AML-193 (cell line): ENCODE measurements around the gene RHOD.
A peak's percentile ranks its signal among the peaks of the same experiment; 100 is the strongest.

Source experiments
- DNase-seq, 2 experiments: peaks; one replicate each; lab custom pipeline; 2025; lab: John Stamatoyannopoulos, UW

The RHOD gene

DNA sequence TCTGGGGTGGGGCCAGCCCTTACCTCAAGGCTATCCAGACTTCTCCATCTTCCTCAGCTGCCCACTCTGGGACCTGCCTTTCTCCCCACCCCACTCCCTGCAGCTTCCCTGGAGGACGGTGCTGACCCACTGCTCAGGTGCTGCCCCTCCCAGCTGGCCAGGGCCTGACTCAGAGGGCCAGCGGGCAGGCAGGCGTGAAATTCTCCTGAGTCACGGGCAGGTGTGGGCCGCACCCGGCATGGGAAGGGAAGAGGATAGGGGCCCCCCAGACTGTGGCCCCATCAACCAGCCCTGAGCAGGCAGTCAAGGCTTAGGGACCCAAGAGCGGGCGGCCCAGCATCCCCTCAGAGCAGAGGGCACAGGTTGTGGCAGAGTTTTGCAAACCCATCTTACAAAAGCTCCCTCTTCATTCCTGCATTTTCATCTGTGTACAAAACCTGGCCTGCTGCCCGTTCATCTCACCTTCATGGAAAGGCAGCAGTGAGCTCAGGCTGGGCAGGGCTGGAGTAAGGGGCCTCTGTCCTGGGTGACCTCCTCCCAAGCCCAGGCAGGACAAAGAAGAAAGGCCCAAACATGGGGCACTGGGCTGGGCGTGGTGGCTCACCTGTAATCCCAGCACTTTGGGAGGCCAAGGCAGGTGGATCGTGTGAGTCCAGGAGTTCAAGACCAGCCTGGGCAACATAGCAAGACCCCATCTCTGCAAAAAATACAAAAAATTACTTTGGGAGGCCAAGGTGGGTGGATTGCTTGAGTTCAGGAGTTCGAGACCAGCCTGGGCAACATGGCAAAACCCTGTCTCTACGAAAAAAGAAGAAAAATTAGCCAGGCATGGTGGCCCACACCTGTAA lies 6.1 kb downstream of the RHOD start:
- no peak for DNase-seq

DNA sequence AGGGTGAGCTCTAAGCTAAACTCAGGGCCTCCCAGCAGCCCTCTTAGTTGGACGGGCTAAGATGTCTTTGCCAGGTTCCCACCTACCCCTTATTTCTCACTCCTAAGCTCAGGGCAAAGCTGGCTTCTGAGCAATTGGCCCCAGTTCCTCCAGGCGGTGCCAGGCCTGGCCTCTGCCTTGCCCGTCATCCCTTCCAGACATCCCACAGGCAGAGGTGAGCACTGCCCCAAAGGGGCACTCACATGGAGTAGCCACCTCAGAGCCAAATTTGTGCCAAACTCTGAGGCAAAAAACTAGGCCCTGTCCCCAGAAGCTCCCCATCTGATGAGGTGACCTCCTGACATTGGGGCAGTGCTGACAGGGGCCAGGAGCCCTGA lies 9.7 kb downstream of the RHOD start:
- no peak for DNase-seq

DNA sequence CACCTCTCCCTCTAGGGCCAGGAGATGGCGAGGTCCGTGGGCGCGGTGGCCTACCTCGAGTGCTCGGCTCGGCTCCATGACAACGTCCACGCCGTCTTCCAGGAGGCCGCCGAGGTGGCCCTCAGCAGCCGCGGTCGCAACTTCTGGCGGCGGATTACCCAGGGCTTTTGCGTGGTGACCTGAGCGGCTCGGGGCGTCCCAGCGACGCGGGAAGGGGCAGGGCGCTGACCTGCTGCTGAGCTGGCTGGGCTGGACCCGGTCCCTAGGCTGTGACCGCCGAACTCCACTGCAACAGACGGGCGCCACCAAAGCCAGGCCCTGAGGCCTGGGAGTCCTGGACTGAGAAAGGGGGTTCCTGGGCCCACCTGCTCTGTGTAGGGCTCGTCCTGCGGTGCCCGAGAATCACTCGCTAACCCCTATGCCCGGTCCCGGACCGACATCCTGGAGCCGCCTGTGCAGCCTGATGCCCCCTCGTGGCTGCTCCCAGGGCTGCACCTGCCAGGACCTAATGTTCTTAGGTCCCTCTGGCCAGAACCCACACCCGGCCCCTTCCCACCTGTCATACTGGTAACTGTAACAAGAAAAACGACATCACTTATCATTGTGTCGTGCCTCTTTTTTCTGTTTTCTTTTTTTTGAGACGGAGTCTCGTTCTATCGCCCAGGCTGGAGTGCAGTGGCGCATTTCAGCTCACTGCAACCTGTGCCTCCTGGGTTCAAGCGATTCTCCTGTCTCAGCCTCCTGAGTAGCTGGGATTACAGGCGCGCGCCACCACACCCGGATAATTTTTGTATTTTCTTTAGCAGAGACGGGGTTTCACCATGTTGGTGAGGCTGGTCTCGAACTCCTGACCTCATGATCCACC lies 15.0 kb downstream of the RHOD start:
- DNase-seq = peak; percentile 31 to 42

DNA sequence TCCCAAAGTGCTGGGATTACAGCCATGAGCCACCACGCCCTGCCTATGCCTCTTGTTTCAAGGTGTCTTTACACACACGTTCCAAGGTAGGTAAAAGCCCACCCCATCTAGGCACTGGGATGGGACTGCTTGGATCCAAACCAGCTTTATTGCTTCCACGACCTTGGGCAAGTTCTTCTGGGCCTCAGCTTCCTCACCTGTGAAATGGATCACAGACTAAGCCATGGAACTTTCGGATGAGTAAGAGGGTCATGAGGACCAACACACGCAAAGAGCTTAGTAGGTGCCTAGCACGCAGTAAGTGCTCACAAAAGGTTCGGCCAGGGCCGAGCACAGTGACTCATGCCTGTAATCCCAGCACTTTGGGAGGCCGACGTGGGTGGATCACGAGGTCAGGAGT lies 15.6 kb downstream of the RHOD start:
- DNase-seq = no peak

DNA sequence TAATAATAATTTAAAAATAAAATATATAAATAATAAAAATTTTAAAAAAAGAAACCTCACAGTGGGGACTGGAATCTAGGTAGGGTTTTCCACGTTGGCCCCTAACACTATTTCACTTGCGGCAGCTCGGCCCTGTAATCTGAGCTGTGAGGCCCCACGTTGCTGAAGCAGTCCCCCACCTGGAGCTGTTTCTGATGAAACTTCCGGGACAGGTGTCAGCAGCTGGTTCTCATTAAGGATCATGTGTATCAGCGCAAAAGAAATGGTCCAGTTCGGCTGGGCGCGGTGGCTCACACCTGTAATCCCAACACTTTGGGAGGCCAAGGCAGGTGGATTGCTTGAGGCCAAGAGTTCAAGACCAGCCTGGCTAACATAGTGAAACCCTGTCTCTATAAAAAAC lies 17.3 kb downstream of the RHOD start:
- DNase-seq = no peak

DNA sequence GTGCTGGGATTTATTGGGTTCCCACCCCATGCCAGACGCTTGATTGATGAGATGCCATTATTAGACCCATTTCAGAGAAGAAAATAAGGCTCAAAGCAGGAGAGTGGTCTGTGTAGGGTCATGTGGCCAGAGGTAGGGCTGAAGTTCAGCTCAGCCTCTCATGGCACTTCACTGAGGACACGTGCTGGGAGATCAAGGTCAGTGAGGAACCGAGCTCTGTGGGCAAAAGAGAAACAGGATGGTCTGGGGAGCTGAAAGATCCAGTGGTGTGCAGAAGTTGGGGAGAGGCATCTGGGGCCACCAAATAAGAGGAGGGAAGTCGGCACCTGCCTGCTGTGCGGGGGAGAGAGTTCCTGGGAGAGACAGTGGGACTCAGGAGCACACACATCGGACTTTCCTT lies 19.6 kb downstream of the RHOD start:
- DNase-seq = no peak

DNA sequence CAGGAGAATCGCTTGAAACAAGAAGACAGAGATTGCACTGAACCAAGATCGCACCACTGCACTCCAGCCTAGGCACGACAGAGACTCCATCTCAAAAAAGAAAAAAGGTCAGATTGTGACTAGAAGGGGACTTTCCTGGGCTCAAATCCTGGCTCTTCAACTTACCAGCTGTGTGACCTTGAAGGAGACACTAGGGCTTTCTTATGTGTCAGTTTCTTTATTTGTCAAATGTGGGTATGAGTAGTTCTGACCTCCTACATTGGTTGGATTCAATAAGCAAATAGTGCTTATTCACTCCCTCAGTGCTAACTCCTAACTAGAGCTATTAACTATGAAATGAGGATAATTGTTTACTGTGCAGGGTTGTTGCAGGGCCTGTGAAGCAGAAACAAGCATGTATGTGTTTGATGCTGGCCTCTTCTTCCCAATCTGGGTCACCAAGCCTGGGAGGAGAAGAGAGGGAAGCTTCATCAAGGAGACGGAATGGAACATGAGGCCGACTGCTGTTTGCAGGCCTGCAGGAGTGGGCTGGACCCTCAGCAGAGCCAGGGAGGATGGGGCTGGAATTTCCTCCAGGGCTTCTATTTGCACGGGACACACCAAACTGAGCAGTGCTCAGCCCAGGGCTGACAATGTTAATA lies 22.5 kb downstream of the RHOD start:
- no peak for DNase-seq

DNA sequence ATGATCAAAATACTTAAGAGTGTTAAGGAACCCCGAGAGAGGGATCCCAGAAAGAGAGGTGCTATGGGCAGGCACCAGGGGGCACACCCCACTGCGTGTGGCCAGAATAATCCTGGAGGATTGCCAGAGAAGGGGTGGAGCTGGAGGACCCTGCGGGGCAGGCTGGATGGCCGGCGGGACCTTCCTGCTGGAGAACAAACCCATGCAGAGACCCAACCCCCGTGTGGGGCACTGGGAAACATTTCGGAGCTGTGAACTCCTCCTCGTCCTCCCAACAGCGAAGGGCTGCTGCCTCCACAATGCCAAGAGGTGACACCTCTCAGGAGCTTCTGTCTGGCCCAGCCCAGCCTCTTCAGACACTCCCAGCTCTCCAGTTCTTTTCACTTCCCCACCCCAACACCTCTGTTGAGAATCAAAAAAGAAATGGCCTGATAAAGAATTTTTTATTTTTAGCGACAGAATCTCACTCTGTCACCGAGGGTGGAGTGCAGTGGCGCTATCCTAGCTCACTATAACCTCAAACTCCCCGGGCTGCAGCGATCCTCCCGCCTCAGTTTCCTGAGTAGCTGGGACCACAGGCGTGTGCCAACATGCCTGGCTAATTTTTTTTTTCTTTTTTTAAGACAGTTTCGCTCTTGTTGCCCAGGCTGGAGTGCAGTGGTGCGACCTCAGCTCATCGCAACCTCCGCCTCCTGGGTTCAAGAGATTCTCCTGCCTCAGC lies 25.6 kb downstream of the RHOD start:
- no peak for DNase-seq

DNA sequence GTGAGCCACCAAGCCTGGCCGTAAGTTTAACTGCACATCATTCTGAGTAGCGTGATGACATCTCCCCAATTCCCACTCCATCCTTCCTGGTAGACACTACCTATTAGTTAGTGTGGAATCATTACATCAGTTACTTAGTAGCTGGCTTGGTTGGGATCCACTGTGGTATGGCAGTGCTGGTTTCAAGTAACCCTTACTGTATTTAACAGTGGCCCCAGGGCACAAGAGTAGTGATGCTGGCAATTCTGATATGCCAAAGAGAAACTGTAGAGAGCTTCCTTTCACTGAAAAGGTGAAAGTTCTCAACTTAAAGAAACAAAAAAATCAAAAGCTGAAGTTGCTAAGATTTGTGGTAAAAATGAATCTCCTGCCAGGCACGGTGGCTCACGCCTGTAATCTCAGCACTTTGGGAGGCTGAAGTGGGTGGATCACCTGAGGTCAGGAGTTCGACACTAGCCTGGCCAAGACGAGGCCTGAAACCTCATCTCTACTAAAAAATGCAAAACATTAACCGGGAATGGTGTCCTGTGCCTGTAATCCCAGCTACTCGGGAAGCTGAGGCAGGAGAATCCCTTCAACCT lies 27.2 kb downstream of the RHOD start:
- no peak for DNase-seq

DNA sequence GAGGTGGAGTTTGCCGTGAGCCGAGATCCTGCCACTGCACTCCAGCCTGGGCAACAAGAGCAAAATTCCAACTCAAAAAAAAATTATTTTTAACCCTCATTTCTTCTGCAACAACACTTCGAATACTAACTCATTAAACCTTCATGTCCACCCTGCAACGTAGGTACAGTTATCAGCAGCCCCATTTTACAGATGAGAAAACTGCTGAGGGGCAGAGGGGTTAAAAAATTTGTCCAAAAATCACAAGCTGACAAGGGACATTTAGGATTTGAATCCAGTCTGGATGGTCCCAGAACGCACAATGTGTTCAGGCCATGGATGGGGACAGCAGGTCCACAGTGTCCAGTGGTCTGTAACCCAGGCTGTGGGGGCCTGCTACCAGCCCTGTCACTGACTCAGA lies 29.0 kb downstream of the RHOD start:
- DNase-seq = no peak

DNA sequence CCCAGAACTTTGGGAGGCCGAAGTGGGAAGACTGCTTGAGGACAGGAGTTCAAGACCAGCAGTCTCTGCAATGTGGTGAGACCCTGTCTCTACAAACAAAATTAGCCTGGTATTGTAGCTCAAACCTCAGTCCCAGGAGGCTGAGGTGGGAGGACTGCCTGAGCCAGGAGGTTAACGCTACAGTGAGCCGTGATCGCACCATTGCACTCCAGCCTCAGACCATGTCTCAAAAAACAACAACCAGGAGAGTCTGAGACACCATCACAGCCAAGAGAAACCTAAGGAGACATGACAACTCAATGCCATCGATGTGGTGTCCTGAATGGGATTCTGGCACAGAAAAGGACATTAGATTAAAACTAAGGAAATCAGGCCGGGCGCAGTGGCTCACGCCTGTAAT lies 34.1 kb downstream of the RHOD start:
- DNase-seq = no peak

DNA sequence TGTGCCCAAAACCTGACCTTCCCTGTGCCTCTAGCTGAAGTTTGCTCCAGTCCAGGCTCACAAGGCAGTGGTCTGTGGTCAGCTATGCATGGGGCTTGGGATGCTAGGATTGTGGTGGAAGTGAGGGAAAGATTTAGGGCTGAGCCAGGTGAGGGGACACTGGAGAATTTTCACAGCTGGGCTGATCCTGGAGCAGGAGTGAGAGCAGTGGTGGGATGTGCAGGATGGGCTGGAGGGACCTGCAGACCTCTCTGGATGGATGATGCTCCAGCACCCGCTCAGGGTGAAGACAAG lies 38.5 kb downstream of the RHOD start:
- DNase-seq = no peak

DNA sequence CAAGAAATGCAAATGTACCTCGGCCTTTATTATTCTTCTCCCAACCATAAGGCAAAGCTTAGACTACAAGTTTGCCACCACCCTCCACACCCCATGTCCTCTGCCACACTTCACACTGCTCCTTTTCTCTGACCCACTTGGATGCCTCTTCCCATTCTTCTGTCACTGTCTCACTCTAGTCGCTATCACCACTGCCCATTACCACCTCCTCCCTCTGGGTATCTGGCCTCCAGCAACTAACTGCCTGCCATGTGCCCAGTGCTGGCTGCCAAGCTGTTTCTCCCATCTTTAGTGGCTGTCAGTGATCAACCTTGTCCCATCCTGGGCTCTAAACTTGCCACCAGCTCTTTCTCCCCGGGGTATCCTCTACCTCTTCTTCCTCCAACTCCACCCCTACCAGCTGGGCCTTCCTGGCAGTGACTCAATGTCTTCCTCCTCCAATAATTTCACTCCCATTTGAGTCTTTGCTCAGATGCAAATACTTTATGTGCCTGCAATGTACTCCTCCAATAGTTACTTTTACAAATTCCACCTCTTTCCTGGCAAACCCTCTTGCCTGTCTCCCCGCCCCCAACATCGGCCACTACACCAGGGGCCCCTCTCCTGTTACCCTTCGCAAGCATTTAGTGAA lies 42.3 kb downstream of the RHOD start:
- DNase-seq = no peak

DNA sequence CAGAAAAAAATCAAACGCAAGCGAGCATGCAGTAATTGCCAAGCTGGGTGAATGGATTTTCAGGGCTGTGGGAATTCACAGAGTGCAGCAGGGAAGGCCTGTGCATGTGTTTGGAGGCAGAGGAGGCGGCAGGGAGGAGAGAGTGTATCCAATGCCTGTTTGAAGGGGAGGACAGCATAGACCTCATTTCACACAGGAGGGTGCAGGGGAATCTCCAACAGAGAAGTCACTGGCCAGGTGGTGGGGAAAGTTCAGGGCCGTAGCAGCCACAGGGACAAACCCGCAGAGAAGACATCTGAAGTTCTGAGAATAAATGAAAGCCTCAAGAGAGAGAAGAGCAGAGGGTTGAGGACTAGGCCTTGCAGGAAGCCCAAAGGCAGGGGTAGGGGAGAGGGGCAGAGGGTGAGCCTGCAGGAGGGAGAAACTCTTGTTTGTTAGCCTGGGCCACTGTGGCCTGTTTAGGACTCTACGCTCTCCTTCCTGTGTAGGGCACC lies 43.2 kb downstream of the RHOD start:
- no peak for DNase-seq

DNA sequence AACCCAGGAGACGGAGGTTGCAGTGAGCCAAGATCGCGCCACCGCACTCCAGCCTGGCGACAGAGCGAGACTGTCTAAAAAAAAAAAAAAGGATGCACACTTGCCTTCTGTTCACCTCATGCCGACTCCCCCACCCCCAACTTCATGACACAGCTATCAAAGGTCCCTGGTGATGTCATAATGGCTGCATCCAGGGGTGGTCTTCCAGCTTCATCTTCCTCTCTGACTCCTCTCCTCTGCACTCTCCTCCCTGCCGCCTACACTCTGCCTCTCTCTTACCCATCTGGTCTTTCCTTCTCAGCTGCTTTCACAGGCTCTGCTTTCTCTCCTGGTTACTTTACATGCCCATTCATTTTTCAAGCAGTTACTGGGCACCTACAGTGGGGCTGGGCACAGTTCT lies 46.0 kb downstream of the RHOD start:
- DNase-seq = no peak

DNA sequence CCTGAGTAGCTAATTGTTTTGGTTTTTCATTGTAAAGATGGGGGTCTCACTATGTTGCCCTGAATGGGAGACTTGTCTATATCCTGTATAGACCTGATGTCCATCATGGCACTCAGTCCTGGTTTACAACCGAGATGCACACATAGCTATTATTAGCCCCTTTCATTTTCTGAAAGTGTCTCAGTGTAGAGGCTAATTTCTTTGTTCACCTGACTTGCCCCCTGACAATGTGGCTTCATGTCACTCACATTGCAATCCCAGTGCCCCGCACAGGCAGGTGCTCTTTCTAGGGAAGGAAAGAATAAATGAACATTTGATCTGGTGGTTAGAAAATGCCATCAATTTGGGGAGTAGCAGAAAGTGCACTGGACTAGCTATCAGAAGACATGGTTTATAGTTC lies 49.3 kb downstream of the RHOD start:
- no peak for DNase-seq

DNA sequence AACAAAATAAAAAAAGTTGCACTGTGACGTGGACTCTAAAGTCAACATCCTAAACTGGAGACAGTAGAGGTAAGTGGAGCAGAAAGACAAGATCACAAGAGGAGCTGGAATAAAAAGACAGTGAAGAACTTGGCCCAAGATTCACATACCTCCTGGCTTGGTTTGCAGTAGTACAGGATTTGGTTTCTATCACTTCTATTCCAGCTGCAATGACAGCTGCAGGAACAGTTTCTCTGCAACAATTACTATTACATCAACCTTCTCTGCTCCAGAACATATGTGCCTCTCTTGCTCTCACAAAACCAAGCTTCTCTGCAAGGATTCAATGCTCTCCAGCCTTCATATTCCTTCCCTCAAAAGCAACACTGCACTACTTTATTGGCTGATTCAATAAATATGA lies 54.6 kb downstream of the RHOD start:
- no peak for DNase-seq

DNA sequence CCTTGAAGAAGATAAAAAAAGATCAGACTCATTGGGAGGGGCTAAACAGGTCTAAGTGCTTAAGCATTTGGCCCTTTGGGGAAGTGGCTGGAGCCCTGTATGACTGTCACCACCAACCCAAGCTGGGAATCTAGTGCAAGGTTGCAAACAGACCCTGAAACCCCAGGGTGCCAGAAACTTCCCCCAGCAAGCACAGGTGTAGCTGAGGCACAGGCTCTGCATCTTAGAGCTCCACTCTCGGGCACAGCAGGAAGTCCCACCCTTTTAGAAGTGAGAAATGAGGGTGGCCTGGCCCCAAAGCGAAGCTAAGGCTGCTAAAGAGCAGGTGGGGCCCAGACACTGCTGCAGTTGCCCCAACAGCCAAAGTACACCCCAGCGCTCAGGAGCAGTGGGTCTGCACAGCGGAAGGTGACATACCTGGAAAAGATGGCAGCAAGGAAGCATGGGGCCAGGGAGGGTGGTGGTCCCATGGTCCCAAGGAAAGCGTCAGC lies 56.6 kb downstream of the RHOD start:
- DNase-seq = no peak

DNA sequence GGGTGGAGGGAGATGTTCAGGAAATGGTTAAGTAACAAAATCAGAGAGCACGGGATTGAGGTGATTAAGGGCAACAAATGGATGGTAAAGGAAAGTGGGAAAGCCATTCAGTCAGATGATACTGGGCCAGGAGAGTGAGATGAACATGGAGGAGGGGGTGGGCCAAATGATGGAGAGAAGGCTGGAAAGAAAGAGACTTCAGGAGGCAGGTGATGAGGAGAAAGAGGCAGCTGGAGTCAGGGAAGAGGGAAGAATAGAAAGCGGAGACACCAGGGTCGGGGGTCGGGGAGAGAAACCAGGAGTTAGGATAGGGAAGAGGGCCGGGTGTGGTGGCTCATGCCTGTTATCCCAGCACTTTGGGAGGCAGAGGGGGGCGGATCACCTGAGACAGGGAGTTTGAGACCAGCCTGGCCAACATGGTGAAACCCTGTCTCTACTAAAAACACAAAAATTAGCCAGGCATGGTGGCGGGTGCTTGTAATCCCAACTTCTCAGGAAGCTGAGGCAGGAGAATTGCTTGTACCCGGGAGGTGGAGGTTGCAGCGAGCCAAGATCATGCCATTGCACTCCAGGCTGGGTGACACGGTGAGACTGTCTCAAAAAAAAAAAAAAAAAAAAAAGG lies 57.7 kb downstream of the RHOD start:
- DNase-seq = no peak

DNA sequence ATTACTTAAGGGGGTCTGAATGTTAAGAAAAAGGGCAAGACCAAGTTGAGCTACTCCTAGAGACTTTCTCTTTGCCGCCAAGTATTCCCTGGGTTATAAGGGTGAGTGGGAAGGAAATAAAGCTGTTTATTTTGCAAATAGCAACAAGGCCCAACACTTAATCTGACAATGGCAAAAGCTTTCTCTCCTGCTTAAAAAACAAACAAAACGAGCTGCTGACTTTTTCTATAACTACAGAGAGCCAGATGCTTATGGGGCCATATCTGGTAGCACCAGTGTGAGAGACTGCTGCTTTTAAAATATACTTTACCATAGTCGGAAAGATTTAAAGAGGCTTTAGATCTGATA lies 60.1 kb downstream of the RHOD start:
- no peak for DNase-seq

DNA sequence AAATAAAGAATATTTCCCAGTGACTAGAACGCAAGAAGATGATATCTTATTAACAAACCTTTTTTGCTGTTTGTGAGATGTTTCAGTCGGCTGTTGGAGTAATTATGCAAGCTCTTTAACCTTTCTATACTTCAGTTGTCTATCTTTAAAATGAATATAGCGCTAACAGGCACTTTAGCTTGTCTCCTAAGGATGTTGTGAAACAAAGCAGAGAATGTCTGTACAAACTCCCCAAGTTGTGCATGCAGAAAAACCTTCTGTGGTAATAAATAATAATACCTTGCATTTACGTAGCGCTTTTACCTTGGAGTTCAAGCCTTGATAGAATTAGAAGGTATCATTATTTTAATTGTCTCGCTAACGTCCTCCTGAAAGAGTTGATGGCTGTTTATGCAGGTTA lies 60.5 kb downstream of the RHOD start:
- no peak for DNase-seq
